Activated CD4-positive, alpha-beta T cell treated with anti-CD3 and anti-CD28 coated beads, Interleukin-2, amount 10 ng/mL, durations not matched to agents 7 days and 5 days (primary cell): ENCODE results near the gene ACTL6B. TPM values are rescaled to one million over a fixed set of nuclear protein-coding genes. Genes with fewer than 3 reads are reported as not detected.
A peak's percentile ranks its signal among the peaks of the same experiment; 100 is the strongest.

Experiments
- CTCF ChIA-PET: fragments of 350-600 bp; sonication (Branson Sonifier 250); formaldehyde crosslinking; loops from one replicate; lab custom pipeline; 2021; ENCODE audit warnings: antibody characterized with exemption; lab: Charles Lee
- POLR2A ChIA-PET: fragments of 350-600 bp; sonication (Branson Sonifier 250); formaldehyde crosslinking; loops from one replicate; lab custom pipeline; 2021; ENCODE audit warnings: antibody characterized with exemption; lab: Charles Lee
- DNase-seq: peaks from one replicate; pipeline ENCODE4 v3.0.0-alpha.2; 2020
- H3K27ac Mint-ChIP-seq: one replicate; pipeline ENCODE4 v1.8.0; 2021; ENCODE audit warnings: mild to moderate bottlenecking, moderate library complexity, mixed read lengths
- H3K27me3 Mint-ChIP-seq: one replicate; pipeline ENCODE4 v1.8.0; 2021; ENCODE audit warnings: mixed read lengths
- H3K36me3 Mint-ChIP-seq: one replicate; pipeline ENCODE4 v1.8.0; 2021; ENCODE audit warnings: low read depth, mixed read lengths
- H3K4me1 Mint-ChIP-seq: one replicate; pipeline ENCODE4 v1.8.0; 2021; ENCODE audit warnings: mixed read lengths
- H3K4me3 Mint-ChIP-seq: one replicate; pipeline ENCODE4 v1.8.0; 2021; ENCODE audit warnings: mild to moderate bottlenecking, moderate library complexity, mixed read lengths
- H3K9me3 Mint-ChIP-seq: one replicate; pipeline ENCODE4 v1.8.0; 2021; ENCODE audit warnings: mixed read lengths
- total RNA-seq, 2 experiments: library from RNA; stranded (reverse); gene quantifications; one replicate each; pipeline ENCODE4 v1.2.3, GENCODE V29; 2021

Gene ACTL6B
- total RNA-seq, 2 experiments from 2014 or later: not detected

GRCh38 chr7:100654908-100655831, 1.1 kb downstream of the ACTL6B start:
- no peak overlapping the region for H3K4me3 Mint-ChIP-seq
- no peak for DNase-seq
- H3K27me3 Mint-ChIP-seq: peaks cover 37% of the 10 kb centered on the region
- CTCF ChIA-PET: interaction anchor here (1.3 to 1.9 kb wide), 2 partner anchors 11 to 21 kb away, joined by 4 to 11 read pairs; no protein-coding TSS in a partner anchor
- no peak overlapping the region for H3K27ac Mint-ChIP-seq
- H3K4me1 Mint-ChIP-seq: peaks cover 2% of the 10 kb centered on the region
- no peaks in the 10 kb centered on the region for H3K9me3 Mint-ChIP-seq
- POLR2A ChIA-PET: no interaction called here
- peaks cover 3% of the 10 kb centered on the region for H3K36me3 Mint-ChIP-seq

- ChIA-PET CTCF (interaction anchor here (1.0 to 1.4 kb wide), 2 partner anchors 12 to 17 kb away, joined by 3 to 4 read pairs; no protein-coding TSS in a partner anchor), POLR2A (no interaction called here)
- H3K27ac Mint-ChIP-seq: no peak overlapping the region
- peaks cover 14% of the 10 kb centered on the region for H3K27me3 Mint-ChIP-seq
- H3K36me3 Mint-ChIP-seq: peaks cover 3% of the 10 kb centered on the region
- peaks cover 2% of the 10 kb centered on the region for H3K4me1 Mint-ChIP-seq
- no peaks in the 10 kb centered on the region for H3K9me3 Mint-ChIP-seq
- no peak for DNase-seq
- no peak overlapping the region for H3K4me3 Mint-ChIP-seq
These were observed 6.3 kb downstream of the ACTL6B start for GRCh38 chr7:100649826-100650565.

DNA sequence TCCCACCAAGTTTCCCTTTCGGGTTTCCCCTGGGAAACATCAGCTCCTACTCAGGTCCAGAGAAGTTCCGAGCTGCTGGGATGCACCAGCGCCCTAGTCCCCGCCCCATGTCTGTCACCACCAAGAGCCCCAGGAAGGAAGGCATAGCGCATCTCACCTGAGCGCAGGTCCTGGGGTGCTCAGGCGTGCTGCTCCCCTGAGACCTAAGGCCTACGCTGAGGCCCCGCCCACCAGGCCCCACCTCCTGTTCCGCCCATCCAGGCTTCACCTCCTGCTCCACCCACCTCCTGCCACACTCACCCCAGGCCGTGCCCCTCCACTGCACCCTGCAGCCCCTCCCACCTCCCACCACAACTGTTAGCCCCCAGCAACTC, 13.7 kb downstream of the ACTL6B start:
- H3K4me3 Mint-ChIP-seq: no peak overlapping the region
- no peaks in the 10 kb centered on the region for H3K36me3 Mint-ChIP-seq
- H3K27me3 Mint-ChIP-seq: no peaks in the 10 kb centered on the region
- CTCF ChIA-PET: interaction anchor here (1.0 to 1.2 kb wide), 2 partner anchors 8 to 12 kb away, joined by 3 to 4 read pairs; no protein-coding TSS in a partner anchor
- peak; percentile 34 for DNase-seq
- no peak overlapping the region for H3K27ac Mint-ChIP-seq
- H3K9me3 Mint-ChIP-seq: no peaks in the 10 kb centered on the region
- POLR2A ChIA-PET: no interaction called here
- no peaks in the 10 kb centered on the region for H3K4me1 Mint-ChIP-seq

DNA sequence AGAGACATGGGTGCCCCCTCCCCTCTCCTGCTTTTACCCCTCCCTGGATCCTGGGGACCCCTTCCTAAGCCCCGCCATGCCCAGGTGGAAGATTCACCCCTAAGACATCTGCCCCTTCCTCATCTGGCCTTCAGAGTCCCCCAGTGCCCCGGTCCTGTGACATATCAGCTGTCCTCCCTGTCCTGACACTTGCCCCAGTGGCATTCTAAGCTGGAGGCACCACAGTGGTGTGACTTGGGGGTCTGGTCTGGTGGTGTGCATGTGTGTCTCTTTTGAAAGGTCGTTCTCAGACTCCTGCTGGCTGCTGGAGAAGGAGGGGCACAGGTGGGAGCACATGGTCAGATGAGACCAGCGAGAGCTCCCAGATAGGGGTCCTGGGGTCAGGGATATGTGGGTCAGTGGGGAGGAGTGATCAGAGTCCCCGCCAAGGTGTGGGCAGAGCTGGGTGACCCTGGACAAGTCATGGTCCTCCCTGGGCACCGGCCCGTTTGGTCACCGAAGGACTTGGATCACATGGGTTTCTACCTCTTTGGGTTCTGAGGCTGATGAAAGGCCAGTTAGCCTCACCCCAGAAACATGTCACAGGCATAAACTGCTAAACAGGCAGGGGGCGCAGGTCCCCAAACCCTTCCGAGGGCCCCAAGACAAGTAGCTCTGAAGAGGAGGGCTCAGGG, 14.3 kb downstream of the ACTL6B start:
- Mint-ChIP-seq H3K27me3 (no peaks in the 10 kb centered on the region), H3K36me3 (no peaks in the 10 kb centered on the region), H3K9me3 (no peaks in the 10 kb centered on the region), H3K4me1 (no peaks in the 10 kb centered on the region), H3K4me3 (no peak overlapping the region), H3K27ac (no peak overlapping the region)
- ChIA-PET POLR2A (no interaction called here), CTCF (interaction anchor here (1.0 to 1.2 kb wide), 2 partner anchors 8 to 12 kb away, joined by 3 to 4 read pairs; no protein-coding TSS in a partner anchor)
- DNase-seq: no peak

- ChIA-PET CTCF (interaction anchor here (1.2 kb wide), 1 partner anchor 11 kb away, joined by 3 read pairs; no protein-coding TSS in a partner anchor), POLR2A (no interaction called here)
- Mint-ChIP-seq H3K9me3 (no peaks in the 10 kb centered on the region), H3K27me3 (peaks cover 2% of the 10 kb centered on the region), H3K4me3 (no peak within 1 kb of the TSS), H3K27ac (peak within 1 kb of the TSS; percentile 36), H3K36me3 (no peaks in the 10 kb centered on the region), H3K4me1 (no peaks in the 10 kb centered on the region)
- DNase-seq: no peak
These were observed 14.8 kb downstream of the ACTL6B start, which contains the start of gene TFR2 for GRCh38 chr7:100641463-100641859. TFR2 (minus strand) TSS chr7:100641552; CDS start chr7:100641509, 43 bp downstream.

GRCh38 chr7:100640517-100641440, 15.5 kb downstream of the ACTL6B start:
- Mint-ChIP-seq H3K4me1 (no peaks in the 10 kb centered on the region), H3K9me3 (no peaks in the 10 kb centered on the region), H3K36me3 (no peaks in the 10 kb centered on the region), H3K27ac (peak overlapping the region; percentile 36), H3K27me3 (peaks cover 2% of the 10 kb centered on the region), H3K4me3 (no peak overlapping the region)
- no peak for DNase-seq
- ChIA-PET POLR2A (no interaction called here), CTCF (interaction anchor here (1.0 kb wide), 1 partner anchor 54 kb away, joined by 3 read pairs; no protein-coding TSS in a partner anchor)

- Mint-ChIP-seq H3K4me1 (no peaks in the 10 kb centered on the region), H3K36me3 (no peaks in the 10 kb centered on the region), H3K27ac (no peak overlapping the region), H3K4me3 (no peak overlapping the region), H3K27me3 (peaks cover 2% of the 10 kb centered on the region), H3K9me3 (no peaks in the 10 kb centered on the region)
- DNase-seq: no peak
- ChIA-PET CTCF (interaction anchor here (1.0 to 1.2 kb wide), 3 partner anchors 22 to 53 kb away, joined by 3 to 10 read pairs (median 3); partner anchors contain the start of gene GNB2), POLR2A (interaction anchor here (0.6 kb wide), 1 partner anchor 319 kb away, joined by 4 read pairs; no protein-coding TSS in a partner anchor)
These were observed 16.2 kb downstream of the ACTL6B start for GRCh38 chr7:100639995-100640516.

DNA sequence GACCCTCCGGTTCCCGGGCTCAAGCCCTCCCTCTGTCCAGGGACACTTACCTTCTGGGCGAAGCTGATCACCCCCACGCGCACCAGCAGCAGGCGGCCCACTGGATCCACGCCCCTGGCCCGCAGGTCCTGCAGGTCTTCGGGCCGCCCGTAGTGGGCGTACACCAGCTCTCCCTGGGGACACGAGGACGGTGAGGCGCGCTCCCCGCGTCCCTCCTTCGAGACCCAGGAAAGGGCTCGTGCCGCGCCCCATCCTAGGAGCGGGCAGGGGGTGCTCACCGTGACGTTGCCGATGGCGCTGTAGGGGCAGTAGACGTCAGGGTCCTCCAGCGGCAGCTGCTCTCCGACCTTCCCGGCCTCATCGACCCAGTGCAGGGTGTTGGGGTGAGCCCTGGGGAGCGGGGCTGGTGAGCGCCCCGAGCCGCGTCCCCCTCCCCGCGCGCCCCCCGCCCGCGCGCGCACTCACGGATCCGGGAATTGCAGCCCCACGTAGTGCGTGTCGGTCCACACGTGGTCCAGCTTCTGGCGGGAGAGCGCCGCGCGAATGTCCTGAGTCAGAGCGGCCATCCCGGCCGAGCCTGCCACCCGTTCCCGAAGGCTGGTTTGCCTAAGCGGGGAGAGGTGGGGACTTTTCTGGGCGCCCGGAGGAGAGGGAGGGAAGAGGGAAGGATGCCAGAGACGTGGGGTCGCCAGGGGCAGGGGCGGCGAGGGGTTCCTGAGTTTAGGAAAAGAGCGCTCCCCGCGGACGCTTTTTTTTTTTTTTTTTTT, 23.1 kb downstream of the ACTL6B start:
- POLR2A ChIA-PET: no interaction called here
- Mint-ChIP-seq H3K4me1 (peaks cover 41% of the 10 kb centered on the region), H3K36me3 (peaks cover 10% of the 10 kb centered on the region), H3K27ac (peak overlapping the region; percentile 88), H3K27me3 (peaks cover 2% of the 10 kb centered on the region), H3K4me3 (peak overlapping the region; percentile 78), H3K9me3 (no peaks in the 10 kb centered on the region)
- CTCF ChIA-PET: interaction anchor here (0.6 to 3.9 kb wide), 19 partner anchors 11 to 262 kb away, joined by 3 to 26 read pairs (median 4); partner anchors contain the start of genes FBXO24, LRCH4, MOSPD3 and SLC12A9
- peak; percentile 61 for DNase-seq

DNA sequence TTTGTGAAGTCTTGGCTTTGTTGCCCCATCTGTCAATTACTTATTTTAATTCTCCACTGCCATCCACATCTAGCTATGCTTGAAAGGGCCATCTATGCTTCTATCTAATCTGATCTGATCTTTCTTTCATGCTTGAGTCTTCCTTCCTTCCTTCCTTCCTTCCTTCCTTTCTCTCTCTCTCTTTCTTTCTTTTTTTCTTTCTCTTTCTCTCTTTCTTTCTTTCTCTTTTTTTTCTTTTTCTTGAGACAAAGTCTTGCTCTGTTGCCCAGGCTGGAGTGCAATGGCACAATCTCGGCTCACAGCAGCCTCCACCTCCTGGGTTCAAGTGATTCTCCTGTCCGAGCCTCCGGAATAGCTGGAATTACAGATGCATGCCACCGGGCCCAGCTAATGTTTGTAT, 26.2 kb downstream of the ACTL6B start:
- H3K27me3 Mint-ChIP-seq: no peaks in the 10 kb centered on the region
- H3K4me1 Mint-ChIP-seq: peaks cover 63% of the 10 kb centered on the region
- H3K27ac Mint-ChIP-seq: peak overlapping the region; percentile 62
- no peak for DNase-seq
- H3K4me3 Mint-ChIP-seq: no peak overlapping the region
- peaks cover 12% of the 10 kb centered on the region for H3K36me3 Mint-ChIP-seq
- ChIA-PET CTCF (interaction anchor here (0.8 to 1.5 kb wide), 9 partner anchors 9 to 177 kb away, joined by 3 to 7 read pairs (median 3); partner anchors contain the start of genes FBXO24, LRCH4 and TFR2), POLR2A (no interaction called here)
- H3K9me3 Mint-ChIP-seq: no peaks in the 10 kb centered on the region

DNA sequence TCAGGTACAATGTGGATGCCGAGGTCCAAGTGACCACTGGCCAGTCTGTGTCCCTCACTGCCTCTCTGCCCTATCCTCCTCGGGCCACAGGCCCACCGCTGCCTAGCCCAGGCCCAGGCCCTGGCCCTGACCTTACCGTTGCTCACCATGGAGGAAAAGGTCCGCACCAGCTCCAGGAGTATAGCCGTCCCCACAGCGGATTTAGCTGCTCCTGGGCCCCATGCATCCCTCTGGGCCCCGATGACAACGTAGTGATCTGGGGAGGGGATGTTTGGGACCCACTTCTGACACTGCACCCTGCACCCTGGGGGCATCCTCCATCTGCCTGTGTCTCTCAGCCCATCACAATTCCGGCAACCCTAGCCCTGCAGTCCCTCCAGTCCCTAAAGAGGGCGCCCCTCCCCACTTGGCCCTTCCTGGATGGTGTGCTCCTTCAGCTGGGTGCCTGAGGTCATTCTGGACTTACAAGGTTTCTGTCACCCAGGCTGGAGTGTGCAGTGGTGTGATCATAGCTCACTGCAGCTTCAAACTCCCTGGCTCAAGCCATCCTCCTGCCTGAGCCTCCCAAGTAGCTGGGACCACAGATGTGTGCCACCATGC, 27.0 kb downstream of the ACTL6B start:
- Mint-ChIP-seq H3K4me1 (peaks cover 68% of the 10 kb centered on the region), H3K4me3 (no peak overlapping the region), H3K27me3 (no peaks in the 10 kb centered on the region), H3K27ac (peak overlapping the region; percentile 80), H3K36me3 (peaks cover 13% of the 10 kb centered on the region), H3K9me3 (no peaks in the 10 kb centered on the region)
- ChIA-PET POLR2A (no interaction called here), CTCF (interaction anchor here (0.6 to 1.5 kb wide), 10 partner anchors 10 to 461 kb away, joined by 3 to 7 read pairs (median 4); partner anchors contain the start of genes FBXO24 and LRCH4)
- peak; percentile 18 for DNase-seq
